ENCODE measurements around the gene UCP2.

Gene UCP2

DNA sequence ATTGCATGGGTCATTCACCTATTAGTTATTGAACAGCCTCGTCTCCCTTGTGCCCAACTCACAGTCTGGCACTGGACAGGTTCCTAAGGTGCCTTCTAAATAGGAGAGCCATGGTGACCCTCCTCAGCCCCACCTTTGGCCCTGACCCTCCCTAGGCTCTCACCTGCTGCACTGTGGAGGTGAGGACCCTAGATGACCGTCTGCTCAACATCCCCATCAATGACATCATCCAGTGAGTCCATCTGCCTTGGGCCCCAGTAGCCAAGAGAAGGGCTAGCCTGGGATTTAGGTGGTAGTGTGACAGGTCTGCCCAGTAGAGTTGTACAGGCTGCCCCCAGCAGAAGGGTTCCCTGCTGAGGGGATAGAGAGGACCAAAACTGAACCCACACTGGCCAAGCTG is 13.6 kb downstream of the UCP2 start:
- no peak for DNase-seq

DNA sequence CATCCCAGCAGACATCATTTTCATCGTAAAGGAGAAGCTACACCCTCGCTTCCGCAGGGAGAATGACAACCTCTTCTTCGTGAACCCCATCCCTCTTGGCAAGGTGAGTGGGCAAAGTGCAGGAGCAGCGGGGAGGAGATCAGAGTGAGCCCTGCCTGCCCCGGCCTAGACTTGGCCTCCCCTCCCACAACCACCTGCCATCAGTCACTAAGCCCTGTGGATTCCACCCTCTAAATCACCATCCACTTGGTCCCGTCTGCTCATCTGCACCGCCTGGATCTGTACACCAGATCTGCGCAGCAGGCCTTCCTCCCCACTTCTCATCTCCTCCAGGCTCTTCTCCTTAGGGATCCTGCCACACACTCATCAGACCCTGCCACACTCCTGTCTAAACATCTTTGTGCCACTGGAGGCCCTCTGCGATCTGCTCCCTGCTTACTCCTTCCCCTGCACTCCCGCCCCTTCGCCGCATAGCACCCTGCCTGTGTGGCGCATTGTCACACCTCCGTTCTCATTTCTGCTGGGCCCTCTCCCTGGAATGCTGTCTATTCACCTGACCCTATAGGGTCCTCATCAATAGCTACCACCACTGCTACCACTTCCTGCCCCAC is 14.2 kb downstream of the UCP2 start:
- DNase-seq = no peak

GRCh38 chr11:73965764-73966121 is 16.9 kb downstream of the UCP2 start:
- DNase-seq = no peak

DNA sequence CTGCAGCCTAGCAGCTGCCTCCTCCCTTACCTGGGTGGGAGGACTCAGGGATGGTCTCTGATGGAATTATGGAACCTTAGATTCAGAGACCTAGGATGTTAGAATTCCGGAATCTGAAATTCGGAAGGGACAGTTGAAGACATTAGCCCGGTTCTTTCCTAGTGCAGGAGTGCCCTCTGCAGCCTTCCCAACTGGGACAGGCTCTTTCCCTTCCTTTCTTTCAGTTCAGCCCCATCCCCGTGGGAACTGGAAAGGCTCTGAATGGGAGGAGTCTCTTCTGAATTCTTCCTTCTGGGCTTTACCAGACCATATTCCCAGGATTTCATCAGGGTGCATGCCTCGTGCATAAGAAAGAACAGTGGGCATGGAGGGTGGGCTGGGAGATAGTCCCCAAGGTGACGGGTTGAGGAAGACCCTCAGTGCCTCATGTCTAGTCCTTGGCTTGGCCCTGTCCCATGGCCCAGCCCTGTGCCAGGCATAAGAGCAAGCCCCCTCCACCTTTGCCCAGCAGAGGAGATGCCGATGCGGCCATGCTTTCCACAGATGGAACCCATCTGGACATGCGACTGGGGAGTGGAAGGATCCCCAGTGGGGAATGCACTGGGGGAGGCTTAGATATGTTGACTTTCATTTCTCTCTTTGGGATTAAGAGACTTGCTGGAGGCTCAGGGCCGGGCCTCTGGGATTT is 17.4 kb downstream of the UCP2 start:
- no peak for DNase-seq

DNA sequence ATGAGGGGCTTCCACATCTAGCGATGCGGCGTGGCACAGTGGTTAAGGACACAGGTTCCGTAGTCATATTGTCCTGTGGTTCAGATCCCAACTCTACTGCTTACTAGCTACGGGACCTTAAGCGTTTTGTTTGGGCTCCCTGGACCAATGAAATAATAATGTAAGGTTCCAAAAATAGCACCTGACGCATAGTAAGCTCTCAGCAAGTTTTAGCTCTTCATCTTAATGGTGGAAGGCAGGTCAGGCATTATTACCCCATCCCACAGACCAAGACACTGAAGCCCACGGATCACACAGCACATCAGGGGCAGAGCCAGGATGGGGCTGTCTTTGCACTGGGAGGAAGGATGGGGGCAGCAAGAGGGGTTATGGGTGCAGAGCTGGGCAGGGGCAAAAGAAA is 18.8 kb downstream of the UCP2 start:
- DNase-seq = no peak

- DNase-seq = no peak
Measured at GRCh38 chr11:73962101-73962705, 20.4 kb downstream of the UCP2 start.

DNA sequence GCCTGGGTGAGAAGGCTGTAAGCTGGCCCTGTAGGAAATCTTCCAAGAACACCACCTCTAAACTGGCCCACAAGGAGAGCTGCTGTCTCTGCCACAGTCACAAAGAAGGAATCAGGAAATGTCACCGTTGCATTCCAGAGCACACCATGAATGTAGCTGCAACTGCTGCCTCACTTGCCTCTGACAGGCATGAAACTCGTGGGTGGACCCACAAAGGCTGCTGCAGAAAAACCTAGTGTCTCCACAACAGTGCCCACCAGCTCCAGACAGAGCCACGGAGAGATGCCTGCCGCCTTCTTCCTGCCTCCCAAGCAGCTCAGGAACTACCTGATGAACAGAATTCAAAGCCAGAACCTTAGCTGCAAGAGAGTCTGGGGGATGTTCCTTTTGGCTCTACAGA is 21.3 kb downstream of the UCP2 start:
- DNase-seq = no peak

- DNase-seq = no peak
Measured at GRCh38 chr11:73958521-73959141, 24.0 kb downstream of the UCP2 start.

DNA sequence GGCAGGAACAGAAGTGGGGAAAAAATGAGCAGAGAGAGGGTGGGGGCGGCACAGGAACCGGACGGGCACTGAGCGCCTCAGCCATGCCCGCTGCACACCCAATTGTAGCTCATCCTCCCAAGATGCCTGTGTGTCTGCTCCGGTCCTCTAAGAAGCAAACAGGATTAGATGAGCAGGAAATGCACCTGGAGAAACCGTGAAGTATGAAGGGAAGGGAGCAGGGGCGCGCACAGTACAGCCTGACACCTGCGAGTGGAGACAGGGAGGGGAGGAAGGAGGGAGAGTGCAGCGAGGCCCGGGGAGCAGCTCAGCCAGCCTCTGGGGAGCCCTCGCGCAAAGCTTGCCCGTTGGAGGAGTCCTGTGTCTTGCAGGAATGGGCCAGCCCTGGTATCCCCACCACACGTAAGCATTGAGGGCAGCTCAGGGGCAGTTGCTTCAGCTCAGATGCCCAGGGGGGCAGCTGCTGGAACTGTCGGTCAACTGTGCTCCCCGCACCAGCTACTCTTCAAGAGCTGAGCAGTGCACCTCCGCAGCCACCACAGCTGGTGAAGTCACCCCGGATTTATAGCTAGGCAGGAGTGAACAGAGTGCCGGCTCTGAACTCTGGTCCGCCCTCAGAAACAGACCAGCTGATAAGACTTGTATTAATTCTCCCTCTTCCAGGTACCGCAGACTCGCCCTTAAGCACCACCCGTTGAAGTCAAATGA is 24.8 kb downstream of the UCP2 start:
- DNase-seq = no peak

DNA sequence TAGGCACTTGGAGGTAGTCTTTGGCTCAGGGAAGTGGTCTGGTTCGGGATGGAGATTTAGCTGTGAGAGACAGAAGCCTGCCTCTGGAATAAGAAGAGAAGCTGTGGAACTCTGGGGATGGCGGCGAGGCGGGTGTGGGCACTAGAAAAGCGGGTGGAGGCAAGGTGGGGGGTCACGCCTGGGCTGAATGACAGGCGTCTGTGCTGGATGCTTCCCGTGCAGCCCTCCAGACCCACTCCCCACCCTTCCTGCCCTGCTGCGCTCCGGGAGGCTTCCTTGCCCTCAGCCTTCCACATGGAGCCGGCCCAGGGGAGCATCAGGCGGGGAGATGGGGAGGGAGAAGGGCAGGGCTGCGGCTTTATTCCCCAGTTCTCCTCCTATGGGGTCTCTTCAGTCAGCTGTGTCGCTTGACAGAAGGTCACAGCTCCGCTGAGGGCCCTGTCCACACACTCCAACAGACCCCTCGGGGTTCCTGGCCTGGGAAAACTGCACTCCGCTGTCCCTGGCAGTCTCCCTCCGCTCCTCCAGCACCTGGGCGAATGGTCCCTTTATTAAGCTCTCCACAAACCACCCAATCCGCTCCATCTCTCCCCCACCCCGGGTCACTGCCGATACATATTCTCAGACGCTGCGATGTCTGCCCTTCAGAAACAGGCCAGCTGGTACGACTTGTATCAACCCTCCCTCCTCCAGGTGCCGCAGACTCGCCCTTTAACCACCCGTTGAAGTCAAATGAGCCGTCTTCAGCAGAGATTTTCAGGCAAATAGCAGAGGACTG is 25.6 kb downstream of the UCP2 start:
- no peak for DNase-seq

DNA sequence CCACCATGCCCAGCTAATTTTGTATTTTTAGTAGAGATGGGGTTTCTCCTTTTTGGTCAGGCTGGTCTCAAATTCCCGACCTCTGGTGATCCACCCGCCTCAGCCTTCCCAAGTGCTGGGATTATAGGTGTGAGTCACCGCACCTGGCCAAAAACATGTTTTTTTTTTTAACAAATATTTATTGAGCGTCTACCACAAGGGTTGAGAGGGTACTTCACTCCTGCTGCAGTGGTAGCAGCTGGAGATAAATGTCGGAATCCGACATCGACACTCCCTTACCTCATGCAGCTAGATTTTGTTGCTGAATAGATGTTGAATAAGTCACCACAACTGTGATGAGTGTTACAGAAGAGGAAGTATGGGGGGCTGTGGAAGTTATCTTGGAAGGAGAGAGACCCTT is 30.8 kb downstream of the UCP2 start:
- no peak for DNase-seq

DNA sequence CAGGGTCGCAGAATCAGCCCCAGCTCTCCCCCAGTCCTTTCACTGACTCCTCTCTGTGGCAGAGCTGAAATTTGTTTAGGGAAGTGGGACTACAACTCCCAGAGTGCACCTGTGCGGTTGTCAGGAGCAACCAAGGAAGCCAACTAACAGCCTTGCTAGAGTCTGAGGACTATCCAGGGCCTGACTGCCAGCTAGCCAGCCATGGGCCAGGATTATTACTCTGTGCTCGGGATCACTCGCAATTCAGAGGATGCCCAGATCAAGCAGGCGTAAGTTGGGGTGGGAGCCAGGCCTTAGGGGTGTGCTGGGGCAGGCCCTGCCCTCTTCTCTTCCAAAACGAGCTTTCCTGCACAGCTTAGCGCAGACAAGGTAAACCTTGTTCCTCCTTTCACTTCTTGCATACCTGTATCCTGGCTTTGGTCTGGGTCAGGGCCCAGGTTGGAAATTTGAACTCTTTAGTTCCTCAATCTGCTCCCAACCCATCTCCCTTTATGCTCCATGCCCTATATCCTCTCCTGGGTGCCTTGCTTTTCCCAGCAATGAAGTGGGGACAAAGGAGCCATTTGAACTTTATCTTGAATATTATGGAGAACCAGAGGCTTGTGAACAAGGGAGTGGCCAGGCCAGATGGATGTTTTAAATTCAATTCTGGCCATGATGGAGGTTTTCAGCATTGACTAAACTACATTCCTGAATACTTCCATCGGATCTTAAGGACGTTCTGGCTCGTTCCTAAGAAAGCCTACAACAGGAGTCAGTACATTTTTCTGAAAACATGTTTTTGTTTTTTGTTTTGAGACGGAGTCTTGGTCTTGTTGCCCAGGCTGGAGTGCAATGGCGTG is 31.6 kb downstream of the UCP2 start, which contains the start of gene DNAJB13:
DNAJB13 (plus strand) TSS at position 158 of the 842 bp plus-strand sequence; CDS start at position 202, 44 bp downstream.
- DNase-seq = no peak

DNA sequence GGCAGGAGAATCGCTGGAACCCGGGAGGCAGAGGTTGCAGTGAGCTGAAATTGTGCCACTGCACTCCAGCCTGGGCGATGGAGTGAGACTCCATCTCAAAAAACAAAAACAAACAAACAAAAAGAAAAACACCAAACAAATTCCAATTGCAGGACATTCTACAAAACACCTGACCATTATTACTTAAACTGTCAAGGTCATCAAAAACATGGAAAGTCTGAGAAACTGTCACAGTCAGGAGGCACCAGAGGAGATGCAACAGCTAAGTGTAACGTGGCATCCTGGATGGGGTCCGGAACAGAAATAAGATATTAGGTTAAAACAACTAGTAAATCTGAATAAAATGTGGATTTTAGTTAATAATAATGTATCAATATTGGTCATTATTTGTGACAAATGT is 32.7 kb downstream of the UCP2 start:
- DNase-seq = no peak

DNA sequence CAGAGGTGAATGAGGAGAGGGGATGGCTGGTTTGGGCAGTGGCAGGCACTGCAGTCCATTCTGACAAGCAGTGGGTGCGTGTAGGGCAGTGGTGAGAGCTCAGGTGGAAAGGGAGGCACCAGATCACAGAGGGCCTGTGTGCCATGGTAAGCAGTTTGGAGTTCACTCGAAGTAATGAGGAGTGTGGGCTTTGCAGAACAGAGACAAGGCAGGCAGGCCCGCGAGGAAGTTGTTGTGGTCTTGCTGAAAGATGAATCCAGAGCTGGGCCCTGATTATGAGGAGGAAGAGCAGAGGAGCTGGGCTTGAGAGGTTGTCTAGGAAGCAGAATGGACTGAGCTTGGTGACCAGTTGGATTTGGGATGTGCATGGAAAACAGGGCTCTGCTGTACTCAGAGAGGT is 33.4 kb downstream of the UCP2 start:
- no peak for DNase-seq

DNA sequence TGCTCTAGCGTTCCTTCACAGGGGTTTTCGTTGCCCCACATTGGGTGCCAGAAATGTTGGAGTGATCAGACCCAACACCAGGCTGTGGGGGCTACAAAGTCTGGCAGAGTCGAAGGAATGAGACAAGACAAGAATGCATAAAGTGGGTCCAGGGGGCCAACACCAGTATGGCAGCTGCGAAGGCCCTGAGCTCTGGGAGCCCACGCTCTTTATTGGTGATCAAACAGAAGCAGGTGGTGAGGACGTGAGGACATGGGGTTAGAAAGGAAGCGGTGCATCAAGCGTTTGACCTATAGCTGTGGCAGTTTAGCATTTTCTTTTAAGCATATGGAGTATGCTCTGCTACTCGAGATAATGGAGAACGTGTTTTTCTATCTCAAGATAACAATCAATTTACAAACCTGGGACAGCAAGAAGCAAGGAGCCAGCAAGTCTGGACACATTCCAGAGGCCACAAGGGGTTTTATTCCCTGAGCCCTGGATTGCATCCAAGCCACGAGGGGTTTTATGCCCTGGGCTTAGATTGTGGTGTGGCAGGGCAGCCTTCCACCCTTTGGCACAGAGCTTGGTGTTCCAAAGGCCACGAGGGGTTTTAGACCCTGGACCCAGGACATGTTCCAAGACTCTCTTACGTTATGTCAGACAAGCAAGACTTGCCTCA is 35.7 kb downstream of the UCP2 start:
- no peak for DNase-seq

DNA sequence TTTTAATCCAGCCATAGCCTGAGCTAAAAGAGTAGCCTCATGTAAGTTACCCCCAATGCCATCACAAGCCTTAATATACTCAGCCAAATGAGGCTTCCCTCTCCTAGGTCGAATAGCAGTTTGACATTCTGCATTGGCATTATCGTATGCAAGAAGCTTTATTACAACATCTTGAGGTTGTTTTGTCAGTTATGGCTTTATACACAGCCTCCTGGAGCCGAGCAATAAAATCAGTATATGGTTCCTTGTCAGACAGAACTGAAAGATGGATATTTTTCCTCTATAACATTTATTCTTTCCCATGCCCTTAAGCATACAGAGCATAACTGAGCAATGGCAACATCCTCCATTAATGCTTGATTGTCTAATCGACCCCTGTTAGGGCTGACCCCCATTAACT is 37.2 kb downstream of the UCP2 start:
- DNase-seq = no peak

- no peak for DNase-seq
Measured at GRCh38 chr11:73944901-73945300, 37.7 kb downstream of the UCP2 start.

DNA sequence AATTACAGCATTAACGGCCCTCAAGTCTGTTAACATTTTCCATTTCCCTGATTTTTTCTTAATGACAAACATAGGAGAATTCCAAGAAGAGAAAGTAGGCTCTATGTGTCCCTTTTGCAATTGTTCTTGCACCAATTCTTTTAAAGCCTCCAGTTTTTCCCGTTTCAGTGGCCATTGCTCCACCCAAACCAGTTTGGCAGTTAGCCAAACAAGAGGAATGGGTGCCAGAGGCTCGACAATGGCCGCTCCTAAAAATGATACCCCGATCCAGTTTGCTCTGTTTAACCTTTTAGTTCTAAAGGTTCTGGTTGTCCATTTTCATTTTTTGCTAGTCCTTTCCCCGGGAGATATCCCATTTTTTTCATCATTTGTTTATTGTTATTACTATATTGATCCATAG is 38.6 kb downstream of the UCP2 start:
- no peak for DNase-seq

GRCh38 chr11:73942010-73942409 is 40.6 kb downstream of the UCP2 start:
- no peak for DNase-seq

GRCh38 chr11:73940801-73941570 is 41.7 kb downstream of the UCP2 start:
- DNase-seq = no peak

All from stimulated activated CD4-positive, alpha-beta T cell treated with anti-CD3 and anti-CD28 coated beads, Interleukin-15, amount 100 ng/mL, for 24 hours (primary cell).